SKM-1 (cell line): ENCODE measurements around the gene UTP11.
"Not testable (repeated sequence)": the region's sequence is repeated elsewhere in the genome, so short reads cannot be mapped to it uniquely, and the experiment has no call there.

Experiments
- DNase-seq: peaks from one replicate; lab custom pipeline; 2025; ENCODE audit not compliant: unreplicated experiment; lab: John Stamatoyannopoulos, UW

The UTP11 gene

GRCh38 chr1:38027201-38028104 is 14.9 kb downstream of the UTP11 start:
- DNase-seq: no peak

GRCh38 chr1:38028105-38028591 is 15.6 kb downstream of the UTP11 start:
- no peak for DNase-seq

- DNase-seq: no peak
These were observed 16.1 kb downstream of the UTP11 start for GRCh38 chr1:38028671-38029070.

DNA sequence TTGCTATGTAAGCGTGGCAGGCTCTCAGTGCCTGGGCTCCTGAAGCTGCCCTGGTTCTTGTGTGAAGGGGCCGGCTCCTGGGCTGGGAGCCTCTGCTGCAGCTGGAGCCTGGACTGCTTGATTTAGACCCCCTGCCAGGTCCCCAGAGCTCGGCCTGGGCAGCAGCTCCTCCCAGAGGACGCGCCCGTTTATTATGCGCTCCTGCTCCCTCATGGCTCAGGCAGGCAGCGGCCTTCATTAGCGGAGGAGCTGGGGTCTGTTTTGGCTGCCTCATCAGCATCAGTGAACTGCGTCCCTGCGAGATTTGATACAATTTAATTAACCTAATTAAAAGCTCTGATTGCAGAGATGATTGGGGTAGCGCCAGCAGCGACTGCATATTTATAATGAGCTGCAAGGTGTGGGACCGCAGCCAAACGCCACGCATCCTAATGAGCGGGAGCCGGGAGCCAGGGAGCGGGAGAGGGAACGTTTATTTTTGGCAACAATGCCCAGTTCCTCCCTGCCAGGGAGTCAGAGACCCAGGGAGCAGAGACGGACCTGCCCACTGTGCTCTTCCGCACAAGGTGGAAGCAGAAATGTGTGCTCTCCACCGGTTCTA is 16.6 kb downstream of the UTP11 start:
- DNase-seq: no peak

DNA sequence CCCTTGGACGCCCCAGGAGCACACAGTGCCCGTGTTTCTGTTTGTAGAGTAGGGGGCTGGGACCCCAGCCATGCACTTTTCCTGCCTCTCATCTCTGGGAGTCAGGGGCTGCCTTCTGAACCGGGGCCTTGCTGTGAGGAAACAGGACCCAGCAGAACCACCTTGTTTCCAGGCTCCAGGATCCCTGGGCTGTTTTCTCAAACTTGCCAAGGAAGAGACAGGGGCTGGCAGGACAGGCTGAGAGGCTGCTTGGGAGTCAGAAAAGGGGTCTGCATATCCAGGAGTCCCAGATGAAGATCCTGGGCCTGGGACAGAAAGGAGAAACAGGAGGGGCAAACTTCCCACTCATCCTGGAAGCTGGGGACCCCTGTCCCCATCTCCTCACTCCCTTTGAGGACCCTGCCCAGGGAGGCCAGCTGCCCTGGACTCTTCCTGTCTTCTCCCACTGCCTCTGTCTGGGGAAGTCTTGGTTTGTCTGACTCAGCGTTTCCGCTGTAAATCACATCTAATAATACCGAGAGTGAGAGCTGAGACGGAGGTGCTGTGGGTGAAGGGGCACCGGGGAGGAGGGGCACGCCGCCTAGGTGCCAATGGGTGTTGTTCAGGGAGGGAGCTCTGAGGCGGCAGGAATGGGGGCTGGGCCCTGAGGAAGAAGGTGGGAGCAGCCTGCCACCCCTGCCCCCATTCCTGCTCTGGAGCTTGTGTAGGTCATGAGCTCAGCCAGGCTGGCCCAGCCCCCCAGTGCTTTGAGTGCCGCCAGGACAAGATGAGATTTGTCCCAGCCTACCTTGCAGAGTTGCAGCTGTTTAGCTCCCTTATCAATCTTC is 17.4 kb downstream of the UTP11 start:
- DNase-seq: no peak

GRCh38 chr1:38030596-38031512 is 18.3 kb downstream of the UTP11 start:
- no peak for DNase-seq

DNA sequence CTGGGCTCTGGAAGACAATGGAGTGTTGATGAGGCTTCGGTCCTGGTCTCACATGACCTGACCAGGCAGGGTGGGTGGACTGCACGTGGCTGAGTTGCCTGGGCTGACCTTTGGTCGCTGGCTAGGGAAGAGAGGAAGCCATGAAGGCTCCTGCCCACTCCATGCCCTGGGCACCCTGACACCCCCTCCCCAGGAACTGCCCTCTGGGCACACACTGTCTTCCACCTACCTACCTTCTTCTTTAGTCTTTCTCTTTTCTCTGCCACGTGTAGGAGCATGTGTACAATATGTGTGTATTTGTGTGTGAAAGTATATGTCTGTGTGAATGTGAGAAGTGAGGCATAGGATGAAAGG is 19.0 kb downstream of the UTP11 start:
- DNase-seq: no peak

DNA sequence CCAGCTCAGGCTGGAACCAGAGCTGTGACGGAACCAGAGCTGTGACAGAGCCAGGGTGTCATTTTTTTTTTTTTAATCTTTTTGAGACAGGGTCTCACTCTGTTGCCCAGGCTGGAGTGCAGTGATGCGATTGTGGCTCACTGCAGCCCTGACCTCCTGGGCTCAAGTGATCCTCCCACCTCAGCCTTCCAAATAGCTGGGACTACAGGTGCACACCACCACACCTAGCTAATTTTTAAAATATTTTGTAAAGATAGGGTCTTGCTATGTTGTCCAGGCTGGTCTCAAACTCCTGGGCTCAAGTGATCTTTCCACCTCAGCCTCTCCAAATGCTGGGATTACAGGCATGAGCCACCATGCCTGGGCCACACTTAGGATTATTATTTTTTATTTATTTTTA is 20.5 kb downstream of the UTP11 start:
- DNase-seq: not testable (repeated sequence)

- DNase-seq: no peak
These were observed 22.3 kb downstream of the UTP11 start for GRCh38 chr1:38034871-38035270.

DNA sequence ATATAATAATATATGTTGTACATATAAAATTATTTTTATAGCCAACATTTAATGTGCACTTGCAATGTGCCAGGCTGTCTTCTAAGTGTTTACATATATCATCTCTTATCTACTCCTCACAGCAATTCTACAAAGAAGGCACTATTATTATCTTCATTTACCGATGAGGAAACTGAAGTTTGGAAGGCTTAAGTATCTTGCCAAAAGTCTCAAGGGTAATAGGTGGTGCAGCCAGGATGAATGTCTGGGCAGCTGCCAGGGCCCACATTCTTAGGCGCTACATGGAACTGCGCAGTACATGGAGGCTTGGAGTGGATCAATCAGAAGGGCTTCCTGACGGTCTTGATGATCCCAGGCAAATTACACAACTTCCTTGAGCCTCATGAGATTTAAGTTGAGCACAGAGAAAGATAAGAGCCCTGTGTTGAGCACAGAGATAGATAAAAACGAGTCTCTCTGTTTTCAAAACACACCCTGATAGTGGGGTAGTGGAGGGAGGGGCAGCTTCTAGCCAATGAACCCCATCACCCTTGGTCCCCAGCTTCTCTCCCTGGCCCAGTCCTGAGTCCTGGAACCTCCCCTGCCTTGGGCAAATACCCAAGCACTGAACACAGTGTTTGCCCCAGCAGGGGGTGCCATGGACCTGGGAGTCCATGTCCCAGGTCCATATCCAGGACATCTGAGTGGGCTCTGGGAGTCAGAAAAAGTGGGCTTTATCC is 24.8 kb downstream of the UTP11 start:
- no peak for DNase-seq

- DNase-seq: no peak
These were observed 26.3 kb downstream of the UTP11 start for GRCh38 chr1:38038861-38039260.

DNA sequence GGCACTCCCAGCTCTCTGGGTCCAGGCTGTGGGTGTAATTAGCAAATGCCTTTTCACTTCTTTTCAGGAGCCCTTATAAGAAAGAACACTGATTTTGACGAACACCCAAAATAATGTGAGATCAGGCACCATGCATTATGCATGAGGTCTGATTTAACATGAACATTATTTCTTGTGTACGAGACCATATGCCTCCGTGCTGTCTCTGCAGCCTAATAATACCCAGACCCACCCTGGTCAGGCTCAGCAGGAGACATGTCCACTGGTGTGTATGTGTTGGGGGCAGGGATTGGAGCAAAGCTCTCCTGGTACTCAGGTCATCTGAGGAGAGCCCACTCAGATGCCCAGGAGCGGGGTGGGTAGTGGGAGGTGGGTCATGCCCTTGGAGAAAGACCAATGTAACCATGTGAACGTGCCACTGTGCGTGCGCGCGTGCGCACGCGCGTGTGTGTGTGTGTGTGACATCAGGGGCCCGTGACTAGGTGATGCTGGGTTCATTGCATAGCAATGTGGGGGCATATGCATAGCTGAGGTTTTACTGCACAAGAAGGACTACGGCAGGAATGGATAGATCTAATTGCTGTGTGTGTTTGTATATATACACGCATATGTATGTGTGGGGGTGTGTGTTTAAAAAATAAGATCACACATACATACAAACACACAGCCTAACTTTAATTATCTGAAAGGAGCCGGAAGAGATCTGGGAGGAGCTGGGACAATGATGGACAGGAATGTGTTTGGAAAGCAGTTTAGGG is 27.0 kb downstream of the UTP11 start:
- no peak for DNase-seq

- no peak for DNase-seq
These were observed 29.7 kb downstream of the UTP11 start for GRCh38 chr1:38041936-38042834.

DNA sequence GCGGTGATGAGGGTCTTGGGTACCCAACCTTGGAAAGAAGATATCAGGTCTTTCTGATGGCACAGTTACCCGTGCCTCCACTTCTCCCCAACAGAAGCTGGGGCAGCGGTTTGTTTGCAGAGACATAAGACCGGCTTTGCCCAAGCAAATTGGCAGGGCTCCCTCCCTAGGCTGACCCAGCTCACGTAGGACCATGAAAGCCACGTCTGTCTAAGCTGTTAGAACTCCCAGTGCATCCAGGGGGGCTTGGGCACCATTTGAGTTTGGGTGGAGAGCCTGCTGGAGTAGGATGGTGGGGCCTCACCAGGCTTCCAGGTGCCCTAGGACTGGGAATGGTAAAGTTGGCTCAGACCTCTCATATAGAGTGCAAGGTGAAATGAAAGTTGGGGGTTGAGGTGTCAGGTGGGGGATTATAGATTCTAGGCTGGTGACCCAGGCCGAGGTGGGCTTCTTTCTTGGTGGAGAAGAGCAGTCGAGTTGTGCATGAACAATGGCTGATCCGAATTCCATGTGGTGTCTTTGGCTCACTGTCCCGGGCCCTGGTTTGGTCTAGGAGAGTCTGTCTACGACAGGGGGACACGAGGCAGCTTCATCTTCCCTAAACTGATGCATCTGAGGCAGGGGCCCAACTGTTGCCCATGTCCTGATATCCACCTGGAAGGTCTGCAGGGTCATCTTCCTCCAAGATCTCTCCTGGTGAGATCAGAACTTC is 30.7 kb downstream of the UTP11 start:
- DNase-seq: no peak

DNA sequence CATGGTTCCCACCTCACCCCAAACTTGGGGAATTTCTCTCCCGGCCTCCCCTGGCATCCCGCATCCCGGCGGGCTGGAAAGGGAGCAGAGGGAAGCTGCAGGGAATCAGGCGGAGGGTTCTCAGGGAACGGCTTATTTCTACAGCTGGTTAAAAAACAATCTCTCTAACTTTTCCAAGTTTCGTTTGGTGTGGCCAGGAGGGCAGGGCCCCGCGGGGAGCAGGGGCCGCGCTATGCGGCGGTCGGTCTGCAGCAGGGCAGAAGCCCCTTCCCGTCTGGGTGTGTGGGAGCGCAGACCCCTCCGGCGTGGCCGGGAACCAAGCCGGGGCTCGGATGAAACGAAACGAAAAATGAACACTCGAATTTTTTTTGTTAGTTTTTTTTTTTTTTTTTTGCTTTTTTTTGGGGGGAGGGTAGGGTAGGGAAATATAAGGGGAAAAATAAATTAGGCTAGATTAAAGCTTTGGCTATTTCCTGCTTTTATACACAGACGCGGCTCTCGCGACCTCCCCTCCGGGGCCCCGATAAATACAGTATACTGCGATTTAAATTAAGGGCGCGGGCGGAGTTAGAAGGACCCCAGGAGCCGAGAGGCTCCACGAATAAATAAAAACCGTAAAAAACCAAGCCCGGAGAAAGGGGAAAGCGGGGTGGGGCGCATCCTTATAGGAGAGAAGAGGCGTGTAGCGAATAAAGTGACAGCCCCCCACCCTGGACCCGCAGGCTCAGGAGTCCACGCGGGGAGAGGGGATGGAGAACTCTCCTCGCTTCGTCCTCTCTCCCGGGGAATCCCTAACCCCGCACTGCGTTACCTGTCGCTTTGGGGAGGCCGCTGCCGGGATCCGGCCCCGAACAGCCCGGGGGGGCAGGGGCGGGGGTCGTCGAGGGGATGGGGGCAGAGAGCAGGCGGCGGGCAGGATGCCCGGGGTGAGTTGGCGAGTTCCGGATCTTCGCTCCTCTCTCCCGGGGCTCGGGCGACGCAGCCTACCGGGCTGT is 32.0 kb downstream of the UTP11 start:
- DNase-seq: no peak
